ENCODE measurements around the gene ENDOD1.

GRCh38 chr11:95059046-95059445 lies 30.6 kb upstream of the ENDOD1 start:
- TF ChIP-seq POLR2AphosphoS5 (IDR thresholded peaks at IDR 0.05; ENCODE audit: low read depth) (no peak), CTCF (conservative IDR thresholded peaks at IDR 0.05; ENCODE audit: low read depth in 2 of 2) (no peak), EZH2 (IDR thresholded peaks at IDR 0.05; ENCODE audit: low read depth, unreplicated experiment) (no peak), REST (IDR thresholded peaks at IDR 0.05; ENCODE audit: unreplicated experiment) (no peak), ETS1 (IDR thresholded peaks at IDR 0.05) (no peak), EZH2phosphoT487 (IDR thresholded peaks at IDR 0.05; ENCODE audit: unreplicated experiment) (no peak), JUNB (IDR thresholded peaks at IDR 0.05; ENCODE audit: unreplicated experiment) (no peak), ZNF114 (CRISPR knock-in tag; IDR thresholded peaks at IDR 0.05) (no peak), CREB1 (CRISPR knock-in tag; IDR thresholded peaks at IDR 0.05; ENCODE audit: low read depth) (no peak), STAT1 (IDR thresholded peaks at IDR 0.05; ENCODE audit: unreplicated experiment) (no peak), ZNF462 (CRISPR knock-in tag; IDR thresholded peaks at IDR 0.05) (no peak), NANOG (IDR thresholded peaks at IDR 0.05; ENCODE audit: borderline replicate concordance) (no peak)
